K562 (cell line): ENCODE measurements around the gene APOO. TPM values are rescaled to one million over a fixed set of nuclear protein-coding genes. Genes with fewer than 3 reads are reported as not detected.

ENCODE experiments used
- DACH1 ChIP-seq: fragments of 450-650 bp; IDR thresholded peaks from 2 replicates; pipeline ENCODE4 v1.6.1; 2018; ENCODE audit not compliant: partially characterized antibody
- E2F8 ChIP-seq: fragments of 450-650 bp; IDR thresholded peaks from 2 replicates; pipeline ENCODE4 v1.7.1; 2018; ENCODE audit warnings: mild to moderate bottlenecking, low read depth; ENCODE audit not compliant: partially characterized antibody
- EP400 ChIP-seq: fragments of 450-650 bp; IDR thresholded peaks from 2 replicates; pipeline ENCODE4 v1.6.1; 2017; ENCODE audit warnings: antibody characterized with exemption, mild to moderate bottlenecking, moderate library complexity
- ETV1 ChIP-seq: fragments of 450-650 bp; conservative IDR thresholded peaks from 2 replicates; pipeline ENCODE4 v1.6.1; 2016; ENCODE audit warnings: missing genetic modification characterization, control low read depth, low read depth, missing compliant biosample characterization
- ETV6 ChIP-seq, 3 experiments: fragments of 150-350 bp in 1 of 3; sonication (generic) in 1 of 3; formaldehyde crosslinking in 1 of 3; IDR thresholded peaks; 2 replicates each; pipeline versions ENCODE4 v1.6.1 to v1.8.0; 2014 to 2022; ENCODE audit warnings: borderline replicate concordance in 2 of 3, low read depth in 2 of 3, antibody characterized with exemption in 1 of 3, low read length in 1 of 3, mild to moderate bottlenecking in 1 of 3, missing genetic modification reagents in 1 of 3
- GTF2F1 ChIP-seq: IDR thresholded peaks from 2 replicates; pipeline ENCODE4 v1.6.1; 2011; ENCODE audit warnings: low read depth, low read length, improper control_type of control experiment
- HMG20B ChIP-seq: fragments of 250-450 bp; sonication (Bioruptor Pico); IDR thresholded peaks from 2 replicates; pipeline ENCODE4 v1.5.0; 2021; ENCODE audit warnings: mild to moderate bottlenecking
- KLF16 ChIP-seq: IDR thresholded peaks from 2 replicates; pipeline ENCODE4 v1.6.1; 2016; ENCODE audit warnings: antibody characterized with exemption
- SETDB1 ChIP-seq: IDR thresholded peaks from one replicate; pipeline ENCODE4 v1.6.1; 2012; ENCODE audit warnings: low read length, control low read depth, inconsistent platforms
- SMARCB1 ChIP-seq: IDR thresholded peaks from 2 replicates; pipeline ENCODE4 v1.6.1; 2011; ENCODE audit warnings: improper control_type of control experiment, low read depth; ENCODE audit not compliant: insufficient read length
- TCFL5 ChIP-seq: fragments of 250-450 bp; sonication (Bioruptor Pico); conservative IDR thresholded peaks from 2 replicates; pipeline ENCODE4 v1.6.1; 2021; ENCODE audit warnings: mild to moderate bottlenecking, moderate library complexity, matching md5 sums
- YY1 ChIP-seq, 3 experiments: IDR thresholded peaks; 2 replicates each; pipeline ENCODE4 v1.6.1; 2011; ENCODE audit warnings: low read length in 2 of 3, mild to moderate bottlenecking in 2 of 3, moderate library complexity in 2 of 3, borderline replicate concordance in 1 of 3, control low read depth in 1 of 3, low read depth in 1 of 3; ENCODE audit not compliant: insufficient read depth in 3 of 3, insufficient replicate concordance in 2 of 3, control insufficient read depth in 1 of 3, insufficient read length in 1 of 3; ENCODE audit errors: extremely low read depth in 1 of 3
- ZBED1 ChIP-seq: IDR thresholded peaks from 2 replicates; pipeline ENCODE4 v1.6.1; 2014
- ZFP30 ChIP-seq: fragments of 250-450 bp; sonication (Bioruptor Pico); IDR thresholded peaks from 2 replicates; pipeline ENCODE4 v1.8.0; 2022; ENCODE audit warnings: moderate library complexity, mild to moderate bottlenecking, inconsistent platforms, borderline replicate concordance
- ZNF174 ChIP-seq: fragments of 250-450 bp; sonication (Bioruptor Pico); IDR thresholded peaks from 2 replicates; pipeline ENCODE4 v1.4.0; 2020; ENCODE audit warnings: mild to moderate bottlenecking
- ZNF282 ChIP-seq: sonication (generic); formaldehyde crosslinking; IDR thresholded peaks from 2 replicates; pipeline ENCODE4 v1.8.1; 2023; ENCODE audit warnings: missing genetic modification reagents
- ZNF318 ChIP-seq, 2 experiments: fragments of 450-650 bp; IDR thresholded peaks; 2 replicates each; pipeline ENCODE4 v1.6.1; 2016; ENCODE audit warnings: mild to moderate bottlenecking in 2 of 2, borderline replicate concordance in 1 of 2, low read depth in 1 of 2, moderate library complexity in 1 of 2
- ZNF41 ChIP-seq: fragments of 250-450 bp; sonication (Bioruptor Pico); conservative IDR thresholded peaks from 2 replicates; pipeline ENCODE4 v1.4.0; 2020; ENCODE audit warnings: mild to moderate bottlenecking
- polyA plus RNA-seq, 8 experiments: library from polyadenylated mRNA; depleted of rRNA in 4 of 8; stranded (reverse) in 5 of 8; unstranded in 3 of 8; fragments of >200 nt; fragmentation: Nextera tagmentation in 2 of 8; fragmentation: Illumina TruSeq in 1 of 8; extraction: Ambion mirVana in 2 of 8; extraction: Trizol in 1 of 8; gene quantifications; 2 replicates each; pipeline versions ENCODE4 v1.2.1 to v1.2.3, GENCODE V29; 2011 to 2014; ENCODE audit warnings: inconsistent platforms in 1 of 8, missing spikeins in 1 of 8
- total RNA-seq, 7 experiments: library from RNA; depleted of rRNA in 6 of 7; stranded (reverse); fragments of >200 nt in 6 of 7; fragmentation: Illumina TruSeq in 2 of 7; extraction: Trizol in 2 of 7; gene quantifications; 2 replicates each; pipeline versions ENCODE4 v1.2.1 to v1.2.3, GENCODE V29; 2011 to 2021; ENCODE audit warnings: low replicate concordance in 1 of 7

The APOO gene
- total and polyA plus RNA-seq, 9 of the 15 experiments (the other 6 are each of a cell fraction or from before 2014, with no cell fraction given): 37.3 to 76.4 (median 60.8) TPM

- TF ChIP-seq ETV6 (IDR thresholded peaks at IDR 0.05; ENCODE audit: borderline replicate concordance in 1 of 2, low read depth in 2 of 2, low read length in 1 of 2) (no peak), ETV6 (CRISPR knock-in tag; IDR thresholded peaks at IDR 0.05; ENCODE audit: borderline replicate concordance) (no peak), GTF2F1 (no peak), SETDB1 (no peak), E2F8 (no peak), ZNF41 (CRISPR knock-in tag) (no peak), SMARCB1 (no peak), DACH1 (peak; percentile 79), EP400 (0 out of 2 replicates have a peak, but pooled peaks have one; percentile 13), ZNF318 (IDR thresholded peaks at IDR 0.05; ENCODE audit: borderline replicate concordance in 1 of 2, low read depth in 1 of 2) (no peak), ZNF174 (no peak), HMG20B (CRISPR knock-in tag) (no peak), ETV1 (tag) (no peak), ZFP30 (no peak), ZNF282 (CRISPR knock-in tag) (no peak), KLF16 (no peak), ZBED1 (no peak), TCFL5 (CRISPR knock-in tag) (no peak), YY1 (IDR thresholded peaks at IDR 0.05; ENCODE audit: borderline replicate concordance in 1 of 3, control insufficient read depth in 1 of 3, extremely low read depth in 1 of 3, insufficient read depth in 3 of 3, insufficient read length in 1 of 3, insufficient replicate concordance in 2 of 3, low read depth in 1 of 3, low read length in 2 of 3) (peak in 1 of 3 experiments; percentile 13)
Measured at GRCh38 chrX:23938690-23939089, 31.0 kb upstream of the APOO start (continued).
